ENCODE results near the gene NAT16. TPM values are rescaled to one million over a fixed set of nuclear protein-coding genes. Genes with fewer than 3 reads are reported as not detected.
A peak's percentile ranks its signal among the peaks of the same experiment; 100 is the strongest.

Gene NAT16
- total and polyA plus RNA-seq, 2 of the 13 experiments (the other 11 are each of a cell fraction or from before 2014, with no cell fraction given), result 0.04 TPM; not detected in 1

DNA sequence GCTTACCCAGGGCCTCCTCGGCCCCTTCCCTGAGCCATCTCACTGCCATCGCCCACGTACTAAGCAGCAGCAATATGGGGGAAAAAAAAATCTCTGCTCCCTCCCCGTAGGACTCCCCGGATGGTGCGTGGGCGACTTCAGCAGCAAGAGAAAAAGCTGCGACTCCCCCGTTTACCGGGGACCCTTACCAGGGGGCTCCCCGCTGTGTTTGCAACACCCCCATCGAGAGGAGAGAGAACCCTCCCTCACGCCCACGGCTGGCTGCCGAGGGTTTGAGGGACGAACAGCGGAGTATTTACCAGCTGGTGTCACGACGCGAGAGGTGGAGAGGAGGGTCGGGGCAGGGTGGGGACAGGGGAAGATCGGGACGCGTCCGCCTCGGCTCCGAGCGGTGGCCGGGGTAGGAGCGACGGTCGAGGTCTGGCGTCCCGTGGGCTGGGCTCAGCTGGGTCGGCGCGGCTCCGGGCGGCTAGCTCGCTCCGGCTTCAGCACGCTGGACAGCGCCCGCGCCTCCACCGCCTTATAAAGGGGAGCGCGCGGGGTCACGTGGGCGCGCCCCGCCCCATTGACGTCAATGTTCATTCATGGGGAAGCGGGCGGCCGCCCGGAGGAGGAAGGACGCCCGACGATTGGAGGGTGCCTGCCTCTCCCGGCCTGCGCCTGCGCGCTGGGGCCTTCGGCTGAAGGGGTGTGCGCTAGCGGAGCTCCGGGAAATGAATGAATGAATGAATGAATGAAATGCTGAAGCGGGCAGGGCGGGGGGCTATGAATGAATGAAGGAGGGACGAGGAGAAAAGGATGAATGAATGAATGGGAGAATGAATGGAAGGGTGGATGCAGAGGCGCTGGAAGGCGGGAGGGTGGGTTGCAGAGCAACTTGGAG, 14.8 kb downstream of the NAT16 start, which contains the start of gene VGF (continued):
- TF ChIP-seq, protein P1, sequence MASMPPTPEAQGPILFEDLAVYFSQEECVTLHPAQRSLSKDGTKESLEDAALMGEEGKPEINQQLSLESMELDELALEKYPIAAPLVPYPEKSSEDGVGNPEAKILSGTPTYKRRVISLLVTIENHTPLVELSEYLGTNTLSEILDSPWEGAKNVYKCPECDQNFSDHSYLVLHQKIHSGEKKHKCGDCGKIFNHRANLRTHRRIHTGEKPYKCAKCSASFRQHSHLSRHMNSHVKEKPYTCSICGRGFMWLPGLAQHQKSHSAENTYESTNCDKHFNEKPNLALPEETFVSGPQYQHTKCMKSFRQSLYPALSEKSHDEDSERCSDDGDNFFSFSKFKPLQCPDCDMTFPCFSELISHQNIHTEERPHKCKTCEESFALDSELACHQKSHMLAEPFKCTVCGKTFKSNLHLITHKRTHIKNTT (CRISPR knock-in tag; IDR thresholded peaks at IDR 0.05), result no peak
- TF ChIP-seq KLF6 (CRISPR knock-in tag; IDR thresholded peaks at IDR 0.05) (peak; percentile 100), KDM1A (CRISPR knock-in tag; IDR thresholded peaks at IDR 0.05) (no peak), ZNF747 (CRISPR knock-in tag; IDR thresholded peaks at IDR 0.05; ENCODE audit: borderline replicate concordance) (peak; percentile 98), TCF7L2 (IDR thresholded peaks at IDR 0.05; ENCODE audit: low read depth, low read length) (no peak), ZNF652 (CRISPR knock-in tag; IDR thresholded peaks at IDR 0.05; ENCODE audit: borderline replicate concordance, low read depth) (peak; percentile 40; the same call in 1 of the 2 replicates), ZSCAN31 (CRISPR knock-in tag; IDR thresholded peaks at IDR 0.05; ENCODE audit: low read depth) (peak; percentile 99), ZNF563 (CRISPR knock-in tag; IDR thresholded peaks at IDR 0.05) (peak; percentile 100), MXD4 (CRISPR knock-in tag; IDR thresholded peaks at IDR 0.05) (peak; percentile 98), MYNN (CRISPR knock-in tag; IDR thresholded peaks at IDR 0.05; ENCODE audit: low read depth) (peak; percentile 98), EZH2 (conservative IDR thresholded peaks at IDR 0.05; ENCODE audit: low read depth, low read length) (no peak), ZNF615 (CRISPR knock-in tag; IDR thresholded peaks at IDR 0.05; ENCODE audit: borderline replicate concordance) (peak; percentile 75; the same call in 1 of the 2 replicates), AKAP8 (CRISPR knock-in tag; IDR thresholded peaks at IDR 0.05) (peak; percentile 96), ZFAT (CRISPR knock-in tag; conservative IDR thresholded peaks at IDR 0.05) (peak; percentile 93)
- TF ChIP-seq, protein P2, sequence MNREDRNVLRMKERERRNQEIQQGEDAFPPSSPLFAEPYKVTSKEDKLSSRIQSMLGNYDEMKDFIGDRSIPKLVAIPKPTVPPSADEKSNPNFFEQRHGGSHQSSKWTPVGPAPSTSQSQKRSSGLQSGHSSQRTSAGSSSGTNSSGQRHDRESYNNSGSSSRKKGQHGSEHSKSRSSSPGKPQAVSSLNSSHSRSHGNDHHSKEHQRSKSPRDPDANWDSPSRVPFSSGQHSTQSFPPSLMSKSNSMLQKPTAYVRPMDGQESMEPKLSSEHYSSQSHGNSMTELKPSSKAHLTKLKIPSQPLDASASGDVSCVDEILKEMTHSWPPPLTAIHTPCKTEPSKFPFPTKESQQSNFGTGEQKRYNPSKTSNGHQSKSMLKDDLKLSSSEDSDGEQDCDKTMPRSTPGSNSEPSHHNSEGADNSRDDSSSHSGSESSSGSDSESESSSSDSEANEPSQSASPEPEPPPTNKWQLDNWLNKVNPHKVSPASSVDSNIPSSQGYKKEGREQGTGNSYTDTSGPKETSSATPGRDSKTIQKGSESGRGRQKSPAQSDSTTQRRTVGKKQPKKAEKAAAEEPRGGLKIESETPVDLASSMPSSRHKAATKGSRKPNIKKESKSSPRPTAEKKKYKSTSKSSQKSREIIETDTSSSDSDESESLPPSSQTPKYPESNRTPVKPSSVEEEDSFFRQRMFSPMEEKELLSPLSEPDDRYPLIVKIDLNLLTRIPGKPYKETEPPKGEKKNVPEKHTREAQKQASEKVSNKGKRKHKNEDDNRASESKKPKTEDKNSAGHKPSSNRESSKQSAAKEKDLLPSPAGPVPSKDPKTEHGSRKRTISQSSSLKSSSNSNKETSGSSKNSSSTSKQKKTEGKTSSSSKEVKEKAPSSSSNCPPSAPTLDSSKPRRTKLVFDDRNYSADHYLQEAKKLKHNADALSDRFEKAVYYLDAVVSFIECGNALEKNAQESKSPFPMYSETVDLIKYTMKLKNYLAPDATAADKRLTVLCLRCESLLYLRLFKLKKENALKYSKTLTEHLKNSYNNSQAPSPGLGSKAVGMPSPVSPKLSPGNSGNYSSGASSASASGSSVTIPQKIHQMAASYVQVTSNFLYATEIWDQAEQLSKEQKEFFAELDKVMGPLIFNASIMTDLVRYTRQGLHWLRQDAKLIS (CRISPR knock-in tag; IDR thresholded peaks at IDR 0.05), result peak; percentile 79; the same call in 1 of the 2 replicates
- TF ChIP-seq, protein P3, sequence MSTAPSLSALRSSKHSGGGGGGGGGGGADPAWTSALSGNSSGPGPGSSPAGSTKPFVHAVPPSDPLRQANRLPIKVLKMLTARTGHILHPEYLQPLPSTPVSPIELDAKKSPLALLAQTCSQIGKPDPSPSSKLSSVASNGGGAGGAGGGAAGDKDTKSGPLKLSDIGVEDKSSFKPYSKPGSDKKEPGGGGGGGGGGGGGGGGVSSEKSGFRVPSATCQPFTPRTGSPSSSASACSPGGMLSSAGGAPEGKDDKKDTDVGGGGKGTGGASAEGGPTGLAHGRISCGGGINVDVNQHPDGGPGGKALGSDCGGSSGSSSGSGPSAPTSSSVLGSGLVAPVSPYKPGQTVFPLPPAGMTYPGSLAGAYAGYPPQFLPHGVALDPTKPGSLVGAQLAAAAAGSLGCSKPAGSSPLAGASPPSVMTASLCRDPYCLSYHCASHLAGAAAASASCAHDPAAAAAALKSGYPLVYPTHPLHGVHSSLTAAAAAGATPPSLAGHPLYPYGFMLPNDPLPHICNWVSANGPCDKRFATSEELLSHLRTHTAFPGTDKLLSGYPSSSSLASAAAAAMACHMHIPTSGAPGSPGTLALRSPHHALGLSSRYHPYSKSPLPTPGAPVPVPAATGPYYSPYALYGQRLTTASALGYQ (CRISPR knock-in tag; IDR thresholded peaks at IDR 0.05), result peak; percentile 91
- TF ChIP-seq, protein P4, sequence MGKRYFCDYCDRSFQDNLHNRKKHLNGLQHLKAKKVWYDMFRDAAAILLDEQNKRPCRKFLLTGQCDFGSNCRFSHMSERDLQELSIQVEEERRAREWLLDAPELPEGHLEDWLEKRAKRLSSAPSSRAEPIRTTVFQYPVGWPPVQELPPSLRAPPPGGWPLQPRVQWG (CRISPR knock-in tag; IDR thresholded peaks at IDR 0.05; ENCODE audit: borderline replicate concordance, low read depth), result no peak
- TF ChIP-seq, protein P5, sequence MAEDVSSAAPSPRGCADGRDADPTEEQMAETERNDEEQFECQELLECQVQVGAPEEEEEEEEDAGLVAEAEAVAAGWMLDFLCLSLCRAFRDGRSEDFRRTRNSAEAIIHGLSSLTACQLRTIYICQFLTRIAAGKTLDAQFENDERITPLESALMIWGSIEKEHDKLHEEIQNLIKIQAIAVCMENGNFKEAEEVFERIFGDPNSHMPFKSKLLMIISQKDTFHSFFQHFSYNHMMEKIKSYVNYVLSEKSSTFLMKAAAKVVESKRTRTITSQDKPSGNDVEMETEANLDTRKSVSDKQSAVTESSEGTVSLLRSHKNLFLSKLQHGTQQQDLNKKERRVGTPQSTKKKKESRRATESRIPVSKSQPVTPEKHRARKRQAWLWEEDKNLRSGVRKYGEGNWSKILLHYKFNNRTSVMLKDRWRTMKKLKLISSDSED (CRISPR knock-in tag; IDR thresholded peaks at IDR 0.05), result no peak
- TF ChIP-seq, protein P6, sequence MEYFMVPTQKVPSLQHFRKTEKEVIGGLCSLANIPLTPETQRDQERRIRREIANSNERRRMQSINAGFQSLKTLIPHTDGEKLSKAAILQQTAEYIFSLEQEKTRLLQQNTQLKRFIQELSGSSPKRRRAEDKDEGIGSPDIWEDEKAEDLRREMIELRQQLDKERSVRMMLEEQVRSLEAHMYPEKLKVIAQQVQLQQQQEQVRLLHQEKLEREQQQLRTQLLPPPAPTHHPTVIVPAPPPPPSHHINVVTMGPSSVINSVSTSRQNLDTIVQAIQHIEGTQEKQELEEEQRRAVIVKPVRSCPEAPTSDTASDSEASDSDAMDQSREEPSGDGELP (IDR thresholded peaks at IDR 0.05; ENCODE audit: borderline replicate concordance, low read depth), result peak; percentile 70; the same call in 1 of the 2 replicates
